Gastroesophageal sphincter (tissue), 4 donors: Measurements from ENCODE around the gene DNTT. TPM values are rescaled to one million over a fixed set of nuclear protein-coding genes. Genes with fewer than 3 reads are reported as not detected.
A peak's percentile ranks its signal among the peaks of the same experiment; 100 is the strongest.

Experiments
- ATAC-seq: fragments of 150-250 bp; one replicate; pipeline ENCODE4 v1.9.1; 2016; ENCODE audit warnings: mild to moderate bottlenecking, moderate library complexity
- H3K27ac ChIP-seq, 4 donors: fragments of 200-600 bp; sonication (generic) in 3 of 4; 1 replicate in 3 of 4; 2 replicates in 1 of 4; pipeline ENCODE4 v1.5.1; 2016 to 2019
- H3K27me3 ChIP-seq: fragments of 200-600 bp; sonication (generic); one replicate; pipeline ENCODE4 v1.5.1; 2019
- H3K36me3 ChIP-seq, 2 donors: fragments of 200-600 bp; sonication (generic); one replicate each; pipeline ENCODE4 v1.5.1; 2019; ENCODE audit warnings: control low read depth in 1 of 2
- H3K4me1 ChIP-seq, 3 donors: fragments of 200-600 bp; sonication (generic); 1 replicate in 2 of 3; 2 replicates in 1 of 3; pipeline ENCODE4 v1.5.1; 2016 to 2019; ENCODE audit warnings: control low read depth in 2 of 3
- H3K4me3 ChIP-seq, 2 donors: fragments of 200-600 bp; sonication (generic); one replicate each; pipeline ENCODE4 v1.5.1; 2019; ENCODE audit warnings: mild to moderate bottlenecking in 1 of 2, moderate library complexity in 1 of 2
- H3K9me3 ChIP-seq, 3 donors: fragments of 200-600 bp; sonication (generic); one replicate each; pipeline ENCODE4 v1.5.1; 2017 to 2019; ENCODE audit warnings: control low read depth in 2 of 3
- CTCF ChIP-seq, 4 experiments: fragments of 200-600 bp in 2 of 4; fragments of 450-650 bp in 2 of 4; sonication (generic) in 1 of 4; IDR thresholded peaks; one replicate each; pipeline ENCODE4 v1.5.1; 2017 to 2019; ENCODE audit warnings: antibody characterized with exemption in 4 of 4, mild to moderate bottlenecking in 2 of 4, moderate library complexity in 2 of 4
- EP300 ChIP-seq: sonication (generic); formaldehyde crosslinking; IDR thresholded peaks from one replicate; pipeline ENCODE4 v1.6.1; 2017; ENCODE audit warnings: antibody characterized with exemption, mild to moderate bottlenecking
- POLR2A ChIP-seq, 2 donors: fragments of 450-650 bp; IDR thresholded peaks; one replicate each; pipeline ENCODE4 v1.6.1; 2017; ENCODE audit warnings: antibody characterized with exemption in 2 of 2, mild to moderate bottlenecking in 2 of 2, moderate library complexity in 1 of 2
- POLR2AphosphoS5 ChIP-seq: sonication (generic); formaldehyde crosslinking; IDR thresholded peaks from one replicate; pipeline ENCODE4 v1.6.1; 2017; ENCODE audit warnings: antibody characterized with exemption
- WGBS, 2 donors: methylation state at CpG; one replicate each; pipeline ENCODE4 v1.1.5; 2018; ENCODE audit warnings: low coverage in 1 of 2; 5-methylcytosine and 5-hydroxymethylcytosine counted together
- total RNA-seq, 4 donors: library from RNA; depleted of rRNA; stranded (reverse); fragments of >200 nt; gene quantifications; one replicate each; pipeline ENCODE4 v1.1.0, GENCODE V29; 2016

Gene DNTT
- total RNA-seq, 4 donors from 2014 or later: not detected

GRCh38 chr10:96261132-96261531, 43.1 kb upstream of the DNTT start:
- Histone ChIP-seq H3K36me3 (no peaks in the 10 kb centered on the region), H3K4me1 (peaks cover 0 to 10% (median 0%) of the 10 kb centered on the region in 3 donors), H3K27me3 (peaks cover 6% of the 10 kb centered on the region), H3K9me3 (no peaks in the 10 kb centered on the region), H3K4me3 (no peak overlapping the region), H3K27ac (no peak overlapping the region)
- no peak for ATAC-seq
- 90 to 96% methylated on average over 2 of the region's 2 CpGs for WGBS, 2 donors
- TF ChIP-seq CTCF (IDR thresholded peaks at IDR 0.05): no peak
- no peak for TF ChIP-seq POLR2AphosphoS5
- no peak for TF ChIP-seq POLR2A (IDR thresholded peaks at IDR 0.05)
- TF ChIP-seq EP300: no peak

- no peak for ATAC-seq
- H3K27ac ChIP-seq: no peak overlapping the region
These were observed 42.3 kb upstream of the DNTT start for GRCh38 chr10:96261930-96262329.

GRCh38 chr10:96263176-96263575, 41.1 kb upstream of the DNTT start:
- ATAC-seq: no peak
- no peak for TF ChIP-seq POLR2AphosphoS5
- Histone ChIP-seq H3K9me3 (no peaks in the 10 kb centered on the region), H3K27me3 (peaks cover 6% of the 10 kb centered on the region), H3K4me1 (peaks cover 0 to 4% (median 0%) of the 10 kb centered on the region in 3 donors), H3K36me3 (no peaks in the 10 kb centered on the region), H3K27ac (no peak overlapping the region), H3K4me3 (no peak overlapping the region)
- 96% methylated on average over 4 of the region's 4 CpGs; no CpG with 5 or more reads in 1 of the 2 donors for WGBS, 2 donors

More at GRCh38 chr10:96261930-96262329, 42.3 kb upstream of the DNTT start:
- H3K4me1 ChIP-seq: peaks cover 0 to 10% (median 0%) of the 10 kb centered on the region in 3 donors
- no peaks in the 10 kb centered on the region for H3K36me3 ChIP-seq
- H3K4me3 ChIP-seq: no peak overlapping the region
- peaks cover 6% of the 10 kb centered on the region for H3K27me3 ChIP-seq
- TF ChIP-seq EP300 (no peak), CTCF (IDR thresholded peaks at IDR 0.05) (no peak), POLR2AphosphoS5 (no peak), POLR2A (IDR thresholded peaks at IDR 0.05) (no peak)
- H3K9me3 ChIP-seq: no peaks in the 10 kb centered on the region
- WGBS, 2 donors: 64 to 83% methylated on average over 2 to 3 of the region's 3 CpGs

GRCh38 chr10:96263669-96264068, 40.6 kb upstream of the DNTT start:
- H3K27ac ChIP-seq: no peak overlapping the region
- H3K4me3 ChIP-seq: no peak overlapping the region
- peak; percentile 43 for ATAC-seq
- peaks cover 6% of the 10 kb centered on the region for H3K27me3 ChIP-seq
- WGBS, 2 donors: no CpG with 5 or more reads among the region's 4 CpGs
- no peaks in the 10 kb centered on the region for H3K9me3 ChIP-seq
- H3K36me3 ChIP-seq: no peaks in the 10 kb centered on the region
- H3K4me1 ChIP-seq: no peaks in the 10 kb centered on the region
- no peak for TF ChIP-seq POLR2A (IDR thresholded peaks at IDR 0.05)
- TF ChIP-seq CTCF (IDR thresholded peaks at IDR 0.05): no peak
- no peak for TF ChIP-seq POLR2AphosphoS5

- WGBS, 2 donors: 90 to 97% methylated on average over 2 to 3 of the region's 4 CpGs
- H3K36me3 ChIP-seq: no peaks in the 10 kb centered on the region
- TF ChIP-seq POLR2A (IDR thresholded peaks at IDR 0.05): no peak
- peaks cover 6% of the 10 kb centered on the region for H3K27me3 ChIP-seq
- H3K4me1 ChIP-seq: no peaks in the 10 kb centered on the region
- H3K27ac ChIP-seq: no peak overlapping the region
- H3K9me3 ChIP-seq: no peaks in the 10 kb centered on the region
- H3K4me3 ChIP-seq: no peak overlapping the region
- no peak for ATAC-seq
These were observed 39.3 kb upstream of the DNTT start for GRCh38 chr10:96264938-96265337.

GRCh38 chr10:96266118-96266770, 38.0 kb upstream of the DNTT start:
- no peak overlapping the region for H3K27ac ChIP-seq
- peaks cover 0 to 6% (median 4%) of the 10 kb centered on the region in 3 donors for H3K4me1 ChIP-seq
- H3K36me3 ChIP-seq: no peaks in the 10 kb centered on the region

More at GRCh38 chr10:96266118-96266770, 38.0 kb upstream of the DNTT start:
- H3K4me3 ChIP-seq: no peak overlapping the region
- H3K27me3 ChIP-seq: peaks cover 6% of the 10 kb centered on the region
- H3K9me3 ChIP-seq: no peaks in the 10 kb centered on the region
- 49 to 74% methylated on average over 2 to 6 of the region's 6 CpGs for WGBS, 2 donors
- ATAC-seq: no peak
- TF ChIP-seq POLR2A (IDR thresholded peaks at IDR 0.05): no peak
- no peak for TF ChIP-seq POLR2AphosphoS5
- TF ChIP-seq EP300: no peak
- TF ChIP-seq CTCF (IDR thresholded peaks at IDR 0.05): no peak
